ENCODE data around the gene PRTN3. TPM values are rescaled to one million over a fixed set of nuclear protein-coding genes. Genes with fewer than 3 reads are reported as not detected.

The PRTN3 gene
- total RNA-seq, 2 donors from 2014 or later: 2.6 TPM; not detected in 1

DNA sequence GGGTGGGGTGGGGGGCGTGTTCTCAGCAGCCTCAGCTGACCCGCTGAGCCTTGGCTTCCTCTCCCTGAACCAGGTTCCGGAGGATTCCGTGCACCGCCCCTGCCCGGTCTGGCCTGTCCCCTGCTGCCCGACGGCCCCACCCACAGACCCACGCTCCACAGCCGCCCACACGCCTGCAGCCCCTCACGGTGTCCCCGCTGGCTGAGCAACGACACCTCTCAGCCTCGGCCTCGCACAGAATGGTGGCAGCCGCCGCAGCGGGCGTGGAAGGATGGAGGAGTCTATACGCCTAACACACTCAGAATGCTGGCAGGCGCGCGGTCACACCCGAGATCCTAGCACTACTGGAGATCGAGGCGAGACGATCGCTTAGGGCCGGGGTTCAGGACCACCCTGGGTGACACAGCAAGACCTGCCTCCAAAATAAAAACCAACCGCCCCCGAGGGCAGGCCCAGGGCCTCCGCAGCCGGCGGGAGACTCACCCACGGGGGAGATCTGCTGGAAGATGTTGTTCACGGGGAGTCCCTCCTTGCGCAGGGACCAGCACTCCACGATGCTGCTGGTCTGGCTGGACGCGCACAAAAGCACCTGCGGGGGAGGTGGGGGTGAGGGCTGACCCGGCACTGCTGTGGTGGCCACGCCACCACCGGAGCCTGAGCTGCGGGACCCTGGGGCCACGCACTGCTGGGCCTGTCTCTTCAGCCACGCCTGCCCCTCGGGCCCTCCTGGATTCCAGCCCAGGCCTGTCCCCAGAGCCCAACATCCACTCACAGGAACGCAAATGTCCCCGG is 43.8 kb downstream of the PRTN3 start:
- H3K27me3 ChIP-seq (replicated peaks; ENCODE audit: insufficient read depth): no peaks in the 10 kb centered on the region
- no peak overlapping the region for H3K4me3 ChIP-seq
- DNase-seq (ENCODE audit: low spot score): no peak
- TF ChIP-seq POLR2AphosphoS5 (IDR thresholded peaks at IDR 0.05) (no peak), CTCF (IDR thresholded peaks at IDR 0.05) (no peak), POLR2A (IDR thresholded peaks at IDR 0.05) (no peak)
- WGBS: 91% methylated on average over 50 of the region's 51 CpGs
- no peaks in the 10 kb centered on the region for H3K9me3 ChIP-seq
- no peaks in the 10 kb centered on the region for H3K4me1 ChIP-seq (replicated peaks)
- peaks cover 10 to 26% of the 10 kb centered on the region in 2 donors for H3K36me3 ChIP-seq
- H3K27ac ChIP-seq: no peak overlapping the region
- intact Hi-C loops (cut with DNase I): no loop called here

DNA sequence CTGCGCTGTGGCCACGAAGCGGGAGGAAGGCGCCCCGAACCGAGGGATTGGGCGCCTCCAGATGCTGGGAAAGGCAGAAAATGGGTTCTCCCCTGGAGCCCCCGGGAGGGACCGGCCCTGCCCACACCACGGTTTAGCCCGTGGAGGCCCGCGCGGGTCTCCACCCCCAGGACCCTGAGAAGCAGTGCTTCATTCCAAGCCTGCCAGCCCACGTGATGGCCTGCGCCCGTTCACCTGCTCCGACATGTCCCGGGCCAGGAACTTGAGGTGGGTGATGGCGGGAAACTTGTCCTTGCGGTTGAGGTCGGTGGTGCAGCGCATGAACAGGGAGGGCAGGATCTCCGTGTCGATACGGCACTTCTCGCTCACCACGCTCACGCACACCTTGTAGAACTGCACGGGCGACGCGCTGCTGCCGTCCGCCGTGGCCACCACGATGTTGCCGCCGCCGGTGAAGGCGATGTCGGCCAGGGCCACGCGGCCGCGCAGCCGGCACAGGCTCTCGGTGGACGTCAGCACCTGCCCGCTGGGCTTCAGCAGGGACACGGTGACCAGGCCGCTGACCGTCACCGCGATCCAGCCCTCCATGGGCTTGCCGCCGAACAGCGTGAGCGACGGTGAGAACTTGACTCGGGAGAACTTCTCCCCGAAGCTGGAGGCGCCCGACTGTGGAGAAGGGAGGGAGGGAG is 44.9 kb downstream of the PRTN3 start:
- Histone ChIP-seq H3K9me3 (no peaks in the 10 kb centered on the region), H3K27me3 (replicated peaks; ENCODE audit: insufficient read depth) (no peaks in the 10 kb centered on the region), H3K4me1 (replicated peaks) (no peaks in the 10 kb centered on the region), H3K36me3 (peaks cover 4 to 22% of the 10 kb centered on the region in 2 donors), H3K27ac (no peak overlapping the region), H3K4me3 (no peak overlapping the region)
- intact Hi-C loops (cut with DNase I): no loop called here
- DNase-seq (ENCODE audit: low spot score): no peak
- WGBS: 93% methylated on average over 57 of the region's 64 CpGs
- TF ChIP-seq CTCF (IDR thresholded peaks at IDR 0.05) (no peak), POLR2A (IDR thresholded peaks at IDR 0.05) (no peak), POLR2AphosphoS5 (IDR thresholded peaks at IDR 0.05) (no peak)

DNA sequence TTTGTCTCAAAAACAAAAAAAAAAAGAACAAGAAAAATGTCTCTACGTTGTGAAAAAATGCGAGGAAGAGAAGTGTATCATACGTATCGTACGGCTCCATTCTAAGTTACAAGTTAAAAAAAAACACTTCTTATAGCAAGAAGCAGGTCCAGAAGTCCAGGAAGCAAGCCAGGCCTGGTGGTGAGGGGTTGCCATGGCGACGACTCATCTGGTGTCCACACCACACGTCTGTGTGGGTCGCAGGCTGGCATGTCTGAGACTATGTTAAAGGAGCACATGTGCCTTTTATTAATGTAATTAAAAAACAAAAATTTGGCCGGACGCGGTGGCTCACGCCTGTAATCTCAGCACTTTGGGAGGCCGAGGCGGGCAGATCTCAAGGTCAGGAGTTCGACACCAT is 46.3 kb downstream of the PRTN3 start:
- Histone ChIP-seq H3K27ac (no peak overlapping the region), H3K9me3 (no peaks in the 10 kb centered on the region), H3K4me3 (no peak overlapping the region), H3K27me3 (replicated peaks; ENCODE audit: insufficient read depth) (no peaks in the 10 kb centered on the region), H3K4me1 (replicated peaks) (no peaks in the 10 kb centered on the region), H3K36me3 (peaks cover 4 to 14% of the 10 kb centered on the region in 2 donors)
- 78% methylated on average over 16 of the region's 16 CpGs for WGBS
- DNase-seq (ENCODE audit: low spot score): no peak
- TF ChIP-seq POLR2A (IDR thresholded peaks at IDR 0.05) (no peak), POLR2AphosphoS5 (IDR thresholded peaks at IDR 0.05) (no peak), CTCF (IDR thresholded peaks at IDR 0.05) (no peak)
- intact Hi-C loops (cut with DNase I): no loop called here

GRCh38 chr19:887599-887998 is 46.8 kb downstream of the PRTN3 start:
- no peak overlapping the region for H3K4me3 ChIP-seq
- 93% methylated on average over 10 of the region's 10 CpGs for WGBS

More at GRCh38 chr19:887599-887998, 46.8 kb downstream of the PRTN3 start:
- no peak for DNase-seq (ENCODE audit: low spot score)
- intact Hi-C loops (cut with DNase I): no loop called here
- Histone ChIP-seq H3K27ac (no peak overlapping the region), H3K27me3 (replicated peaks; ENCODE audit: insufficient read depth) (no peaks in the 10 kb centered on the region), H3K4me1 (replicated peaks) (no peaks in the 10 kb centered on the region), H3K9me3 (no peaks in the 10 kb centered on the region), H3K36me3 (peaks cover under 1 to 14% of the 10 kb centered on the region in 2 donors)
- TF ChIP-seq CTCF (IDR thresholded peaks at IDR 0.05) (no peak), POLR2AphosphoS5 (IDR thresholded peaks at IDR 0.05) (no peak), POLR2A (IDR thresholded peaks at IDR 0.05) (no peak)

All from prostate gland (tissue), 2 donors.